ENCODE data around the gene ATXN10.

ATXN10 gene

DNA sequence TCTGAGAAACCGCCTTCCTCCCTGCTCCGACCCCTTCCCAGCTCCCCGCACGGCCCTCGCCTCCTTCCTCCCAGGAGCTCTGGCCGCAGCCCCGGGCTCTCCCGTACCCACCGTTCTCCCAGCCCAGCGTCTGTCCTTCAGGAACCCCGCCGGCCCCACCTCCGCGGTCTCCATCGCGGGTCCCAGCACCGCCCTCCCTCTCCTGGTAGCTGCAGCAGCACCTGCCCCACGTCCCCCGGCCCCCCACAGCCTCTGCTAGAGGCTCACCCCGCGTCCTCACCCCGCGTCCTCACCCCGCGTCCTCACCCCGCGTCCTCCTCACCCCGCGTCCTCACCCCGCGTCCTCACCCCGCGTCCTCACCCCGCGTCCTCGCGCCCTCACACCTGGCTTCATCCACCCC, 219.4 kb downstream of the ATXN10 start:
- no peaks in the 10 kb centered on the region for H3K79me1 ChIP-seq (replicated peaks; ENCODE audit: low read length, poor library complexity, severe bottlenecking)
- no peak overlapping the region for H2AFZ ChIP-seq (ENCODE audit: low read depth, low read length)

DNA sequence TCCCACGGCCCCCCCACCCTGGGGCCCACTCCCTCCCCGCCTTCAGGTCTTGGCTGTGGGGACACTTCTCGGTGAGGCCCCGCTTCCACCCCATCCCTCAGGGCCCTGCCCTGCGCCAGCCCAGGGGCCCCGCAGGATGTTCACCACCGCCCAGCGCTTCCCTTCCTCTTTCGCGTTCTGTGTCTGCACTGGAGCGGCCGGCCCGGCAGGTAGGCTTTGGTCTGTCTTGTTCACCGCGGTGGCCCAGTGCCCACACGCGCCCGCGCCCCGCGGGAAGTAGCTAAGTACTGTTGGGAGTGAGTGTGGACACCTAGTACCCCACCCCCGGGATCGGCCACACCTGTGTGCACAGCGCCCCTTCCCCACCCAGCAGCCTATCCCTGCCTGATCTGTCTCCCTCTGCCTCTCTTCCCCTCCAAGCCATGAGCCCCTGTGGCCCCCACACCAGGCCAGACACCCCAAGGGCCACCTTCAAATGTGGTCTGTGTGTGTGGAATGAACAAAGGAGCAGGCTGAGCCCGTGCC, 219.9 kb downstream of the ATXN10 start:
- H2BK12ac ChIP-seq (ENCODE audit: low read length in 2 of 2) = no peak overlapping the region
- no peak overlapping the region for H3K27ac ChIP-seq (ENCODE audit: low read length, poor library complexity, severe bottlenecking)
- H3K18ac ChIP-seq (ENCODE audit: low read depth in 1 of 2, low read length in 2 of 2) = no peak overlapping the region
- WGBS = 79% methylated on average over 11 of the region's 25 CpGs
- H4K8ac ChIP-seq (ENCODE audit: low read length) = no peak overlapping the region
- H3K36me3 ChIP-seq (ENCODE audit: control insufficient read depth in 1 of 2, insufficient read depth in 2 of 2, low read depth in 1 of 2, low read length in 2 of 2) = no peaks in the 10 kb centered on the region
- no peak overlapping the region for H2AK5ac ChIP-seq (ENCODE audit: low read length, severe bottlenecking)
- no peak overlapping the region for H2AFZ ChIP-seq (ENCODE audit: low read depth, low read length)
- H3K14ac ChIP-seq (ENCODE audit: low read length in 2 of 2) = no peak overlapping the region
- no peak overlapping the region for H4K91ac ChIP-seq (ENCODE audit: low read length)
- peaks cover 2% of the 10 kb centered on the region for H3K4me1 ChIP-seq (ENCODE audit: control insufficient read depth, insufficient read depth, low read depth, low read length)
- H3K79me1 ChIP-seq (replicated peaks; ENCODE audit: low read length, poor library complexity, severe bottlenecking) = no peaks in the 10 kb centered on the region
- H3K27me3 ChIP-seq (ENCODE audit: control insufficient read depth in 1 of 2, insufficient read depth in 1 of 2, low read length in 2 of 2) = peaks cover 4 to 78% of the 10 kb centered on the region in 2 experiments
- DNase-seq = no peak
- H3K9ac ChIP-seq (ENCODE audit: low read length) = no peak overlapping the region
- H3K9me3 ChIP-seq (ENCODE audit: control insufficient read depth, low read length) = no peaks in the 10 kb centered on the region
- no peak overlapping the region for H2BK15ac ChIP-seq (ENCODE audit: low read depth, poor library complexity, severe bottlenecking)
- no peak overlapping the region for H2BK5ac ChIP-seq (ENCODE audit: low read depth, low read length, poor library complexity, severe bottlenecking)
- no peak overlapping the region for H3K4me3 ChIP-seq (ENCODE audit: insufficient read depth in 1 of 2, low read depth in 1 of 2, low read length in 2 of 2)
- no peak overlapping the region for H2BK120ac ChIP-seq (ENCODE audit: low read depth, low read length)
- no peak overlapping the region for H3K23ac ChIP-seq (ENCODE audit: low read length in 2 of 2)
- H3K4me2 ChIP-seq (ENCODE audit: low read length, poor library complexity, severe bottlenecking) = no peak overlapping the region
- H3K4ac ChIP-seq (ENCODE audit: low read depth in 1 of 2, low read length in 2 of 2) = no peak overlapping the region

More for the DNA sequence above, 219.4 kb downstream of the ATXN10 start:
- no peak overlapping the region for H4K8ac ChIP-seq (ENCODE audit: low read length)
- no peak overlapping the region for H3K18ac ChIP-seq (ENCODE audit: low read depth in 1 of 2, low read length in 2 of 2)
- no peak overlapping the region for H3K14ac ChIP-seq (ENCODE audit: low read length in 2 of 2)
- H2AK5ac ChIP-seq (ENCODE audit: low read length, severe bottlenecking) = no peak overlapping the region
- no peak overlapping the region for H3K4me3 ChIP-seq (ENCODE audit: insufficient read depth in 1 of 2, low read depth in 1 of 2, low read length in 2 of 2)
- no peak overlapping the region for H3K4me2 ChIP-seq (ENCODE audit: low read length, poor library complexity, severe bottlenecking)
- no peaks in the 10 kb centered on the region for H3K9me3 ChIP-seq (ENCODE audit: control insufficient read depth, low read length)
- no peak overlapping the region for H2BK15ac ChIP-seq (ENCODE audit: low read depth, poor library complexity, severe bottlenecking)
- no peak overlapping the region for H2BK12ac ChIP-seq (ENCODE audit: low read length in 2 of 2)
- H3K27me3 ChIP-seq (ENCODE audit: control insufficient read depth in 1 of 2, insufficient read depth in 1 of 2, low read length in 2 of 2) = peaks cover 3 to 77% of the 10 kb centered on the region in 2 experiments
- H3K9ac ChIP-seq (ENCODE audit: low read length) = no peak overlapping the region
- no peak overlapping the region for H3K23ac ChIP-seq (ENCODE audit: low read length in 2 of 2)
- H3K4ac ChIP-seq (ENCODE audit: low read depth in 1 of 2, low read length in 2 of 2) = no peak overlapping the region
- no peak overlapping the region for H2BK120ac ChIP-seq (ENCODE audit: low read depth, low read length)
- H2BK5ac ChIP-seq (ENCODE audit: low read depth, low read length, poor library complexity, severe bottlenecking) = no peak overlapping the region
- DNase-seq = no peak
- H3K36me3 ChIP-seq (ENCODE audit: control insufficient read depth in 1 of 2, insufficient read depth in 2 of 2, low read depth in 1 of 2, low read length in 2 of 2) = no peaks in the 10 kb centered on the region
- WGBS = 74% methylated on average over 33 of the region's 37 CpGs
- H4K91ac ChIP-seq (ENCODE audit: low read length) = no peak overlapping the region
- peaks cover 2% of the 10 kb centered on the region for H3K4me1 ChIP-seq (ENCODE audit: control insufficient read depth, insufficient read depth, low read depth, low read length)
- no peak overlapping the region for H3K27ac ChIP-seq (ENCODE audit: low read length, poor library complexity, severe bottlenecking)

DNA sequence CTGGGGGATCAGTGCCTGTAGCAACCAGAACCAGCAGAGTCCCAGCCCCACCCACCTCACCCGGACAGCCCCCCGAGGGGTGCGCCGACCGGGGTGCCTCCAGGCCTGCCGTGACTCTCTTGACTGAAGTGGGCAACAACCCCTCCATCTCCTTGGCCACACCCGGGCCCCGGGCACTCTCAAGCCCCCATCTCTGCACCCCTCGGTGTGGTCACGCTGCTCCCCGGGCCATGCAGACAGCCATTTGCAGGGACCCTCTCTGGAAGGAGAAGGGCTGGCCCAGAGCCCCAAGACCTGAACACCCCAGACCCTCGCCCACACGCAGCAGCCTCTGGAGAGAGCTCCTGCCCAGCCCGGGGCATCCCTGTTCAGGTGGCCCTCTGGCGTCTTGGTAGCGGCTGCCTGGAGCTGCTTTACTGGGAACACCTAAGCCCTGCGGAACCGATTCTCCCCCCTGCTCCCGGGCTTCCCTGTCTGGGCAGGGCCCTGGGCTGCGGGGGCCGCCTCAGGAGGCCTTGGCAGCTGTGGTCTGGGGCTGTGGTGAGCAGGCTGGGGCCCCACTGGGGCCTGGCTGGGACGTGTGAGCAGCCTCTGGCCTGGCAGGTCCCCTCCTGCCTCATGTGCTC, 220.5 kb downstream of the ATXN10 start:
- no peak overlapping the region for H3K27ac ChIP-seq (ENCODE audit: low read length, poor library complexity, severe bottlenecking)
- H4K8ac ChIP-seq (ENCODE audit: low read length) = no peak overlapping the region
- H2BK120ac ChIP-seq (ENCODE audit: low read depth, low read length) = no peak overlapping the region
- H3K4me1 ChIP-seq (ENCODE audit: control insufficient read depth, insufficient read depth, low read depth, low read length) = peaks cover 4% of the 10 kb centered on the region
- H2BK5ac ChIP-seq (ENCODE audit: low read depth, low read length, poor library complexity, severe bottlenecking) = no peak overlapping the region
- H4K91ac ChIP-seq (ENCODE audit: low read length) = no peak overlapping the region
- H3K23ac ChIP-seq (ENCODE audit: low read length in 2 of 2) = no peak overlapping the region
- no peak overlapping the region for H3K18ac ChIP-seq (ENCODE audit: low read depth in 1 of 2, low read length in 2 of 2)
- no peak for DNase-seq
- H2AFZ ChIP-seq (ENCODE audit: low read depth, low read length) = no peak overlapping the region
- H3K9me3 ChIP-seq (ENCODE audit: control insufficient read depth, low read length) = no peaks in the 10 kb centered on the region
- H2AK5ac ChIP-seq (ENCODE audit: low read length, severe bottlenecking) = no peak overlapping the region
- no peak overlapping the region for H2BK15ac ChIP-seq (ENCODE audit: low read depth, poor library complexity, severe bottlenecking)
- no peak overlapping the region for H3K14ac ChIP-seq (ENCODE audit: low read length in 2 of 2)
- H3K4me2 ChIP-seq (ENCODE audit: low read length, poor library complexity, severe bottlenecking) = no peak overlapping the region
- H3K27me3 ChIP-seq (ENCODE audit: control insufficient read depth in 1 of 2, insufficient read depth in 1 of 2, low read length in 2 of 2) = peaks cover 4 to 77% of the 10 kb centered on the region in 2 experiments
- H3K4ac ChIP-seq (ENCODE audit: low read depth in 1 of 2, low read length in 2 of 2) = no peak overlapping the region
- no peaks in the 10 kb centered on the region for H3K36me3 ChIP-seq (ENCODE audit: control insufficient read depth in 1 of 2, insufficient read depth in 2 of 2, low read depth in 1 of 2, low read length in 2 of 2)
- H3K79me1 ChIP-seq (replicated peaks; ENCODE audit: low read length, poor library complexity, severe bottlenecking) = no peaks in the 10 kb centered on the region
- no peak overlapping the region for H3K9ac ChIP-seq (ENCODE audit: low read length)
- no peak overlapping the region for H3K4me3 ChIP-seq (ENCODE audit: insufficient read depth in 1 of 2, low read depth in 1 of 2, low read length in 2 of 2)
- no peak overlapping the region for H2BK12ac ChIP-seq (ENCODE audit: low read length in 2 of 2)
- 89% methylated on average over 22 of the region's 22 CpGs for WGBS

DNA sequence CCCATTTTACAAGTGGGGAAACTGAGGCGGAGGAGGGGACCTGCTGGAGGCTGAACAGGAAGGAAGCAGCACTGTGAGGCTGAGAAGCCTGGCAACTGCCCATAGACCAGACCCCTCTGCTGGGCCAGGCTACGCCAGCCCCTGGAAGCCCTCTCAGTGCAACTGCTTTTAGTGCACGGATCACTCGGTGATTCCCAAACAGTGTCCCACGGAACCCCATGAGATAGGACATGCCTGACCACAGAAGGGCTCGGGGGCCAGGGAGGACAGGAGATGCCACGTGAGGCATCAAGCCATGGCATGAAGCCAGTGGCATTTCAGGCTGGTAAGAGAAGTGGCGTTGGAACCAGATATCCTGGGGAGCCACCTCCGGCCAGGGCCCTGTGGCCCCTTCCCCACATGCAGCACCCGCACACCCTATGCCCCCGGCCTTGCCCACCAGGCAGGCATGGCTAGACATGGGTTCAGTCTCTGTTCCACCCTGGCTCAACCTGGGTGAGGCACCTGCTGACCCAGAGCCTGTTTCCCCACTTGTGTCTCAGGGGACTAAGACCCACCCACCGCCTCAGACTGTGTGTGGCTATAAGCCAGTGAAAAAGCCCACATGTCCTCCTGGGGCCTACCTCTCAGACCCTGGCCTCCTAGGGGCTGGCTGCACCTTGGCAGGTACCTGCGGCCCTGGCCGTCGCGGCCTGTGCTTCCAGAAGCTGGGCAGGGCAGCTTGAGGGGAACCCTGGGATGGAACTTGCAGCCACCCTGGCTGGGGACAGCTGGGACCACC, 221.2 kb downstream of the ATXN10 start:
- H2BK12ac ChIP-seq (ENCODE audit: low read length in 2 of 2) = no peak overlapping the region
- no peak overlapping the region for H3K18ac ChIP-seq (ENCODE audit: low read depth in 1 of 2, low read length in 2 of 2)
- H3K23ac ChIP-seq (ENCODE audit: low read length in 2 of 2) = no peak overlapping the region
- peak overlapping the region in 1 of 2 experiments; percentile 63 for H3K14ac ChIP-seq (ENCODE audit: low read length in 2 of 2)
- WGBS = 85% methylated on average over 16 of the region's 16 CpGs
- H3K4ac ChIP-seq (ENCODE audit: low read depth in 1 of 2, low read length in 2 of 2) = no peak overlapping the region
- no peak overlapping the region for H2BK5ac ChIP-seq (ENCODE audit: low read depth, low read length, poor library complexity, severe bottlenecking)
- H2BK15ac ChIP-seq (ENCODE audit: low read depth, poor library complexity, severe bottlenecking) = no peak overlapping the region
- peaks cover 4 to 78% of the 10 kb centered on the region in 2 experiments for H3K27me3 ChIP-seq (ENCODE audit: control insufficient read depth in 1 of 2, insufficient read depth in 1 of 2, low read length in 2 of 2)
- H3K36me3 ChIP-seq (ENCODE audit: control insufficient read depth in 1 of 2, insufficient read depth in 2 of 2, low read depth in 1 of 2, low read length in 2 of 2) = no peaks in the 10 kb centered on the region
- H2AFZ ChIP-seq (ENCODE audit: low read depth, low read length) = no peak overlapping the region
- DNase-seq = no peak
- H3K79me1 ChIP-seq (replicated peaks; ENCODE audit: low read length, poor library complexity, severe bottlenecking) = no peaks in the 10 kb centered on the region
- no peak overlapping the region for H4K8ac ChIP-seq (ENCODE audit: low read length)
- H4K91ac ChIP-seq (ENCODE audit: low read length) = no peak overlapping the region
- no peak overlapping the region for H2AK5ac ChIP-seq (ENCODE audit: low read length, severe bottlenecking)
- H3K9ac ChIP-seq (ENCODE audit: low read length) = no peak overlapping the region
- no peak overlapping the region for H3K4me2 ChIP-seq (ENCODE audit: low read length, poor library complexity, severe bottlenecking)
- no peaks in the 10 kb centered on the region for H3K9me3 ChIP-seq (ENCODE audit: control insufficient read depth, low read length)
- H3K27ac ChIP-seq (ENCODE audit: low read length, poor library complexity, severe bottlenecking) = no peak overlapping the region
- peaks cover 4% of the 10 kb centered on the region for H3K4me1 ChIP-seq (ENCODE audit: control insufficient read depth, insufficient read depth, low read depth, low read length)
- H2BK120ac ChIP-seq (ENCODE audit: low read depth, low read length) = no peak overlapping the region
- H3K4me3 ChIP-seq (ENCODE audit: insufficient read depth in 1 of 2, low read depth in 1 of 2, low read length in 2 of 2) = no peak overlapping the region
